ENCODE measurements around the gene C11orf97.
A peak's percentile ranks its signal among the peaks of the same experiment; 100 is the strongest.

Gene C11orf97

DNA sequence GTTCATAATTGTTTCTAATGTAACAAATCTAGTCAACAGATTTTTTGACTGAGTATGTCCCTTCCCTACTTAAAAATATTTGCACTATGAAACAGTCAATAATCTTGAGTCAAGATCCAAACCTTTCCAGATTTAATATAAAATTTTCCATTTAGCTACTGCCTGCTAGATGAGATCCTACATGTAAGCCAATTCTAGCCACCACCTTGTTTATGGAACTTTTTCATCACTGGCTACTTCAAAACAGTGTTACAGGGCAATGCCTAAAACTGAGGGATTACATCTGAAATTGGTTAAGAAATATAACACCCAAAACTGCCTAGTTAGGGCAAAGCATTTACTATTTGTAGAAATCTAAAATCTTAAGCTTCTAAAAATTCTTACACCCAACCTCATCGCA, 20.9 kb downstream of the C11orf97 start:
- CTCF ChIA-PET = no interaction called here
- DNase-seq (ENCODE audit: low spot score) = no peak
- TF ChIP-seq CTCF (conservative IDR thresholded peaks at IDR 0.05; ENCODE audit: low read depth) = no peak
- POLR2A ChIA-PET (ENCODE audit: low non-redundant PET) = no interaction called here
- no peak overlapping the region for H3K27ac ChIP-seq

- ChIA-PET CTCF (no interaction called here), POLR2A (ENCODE audit: low non-redundant PET) (no interaction called here)
- no peak for DNase-seq (ENCODE audit: low spot score)
- no peak for TF ChIP-seq CTCF (conservative IDR thresholded peaks at IDR 0.05; ENCODE audit: low read depth)
- no peak overlapping the region for H3K27ac ChIP-seq
Observed at GRCh38 chr11:94533696-94534630, 21.7 kb downstream of the C11orf97 start.

GRCh38 chr11:94536386-94536785, 24.1 kb downstream of the C11orf97 start:
- ChIA-PET CTCF (no interaction called here), POLR2A (ENCODE audit: low non-redundant PET) (no interaction called here)

GRCh38 chr11:94537031-94537600, 24.9 kb downstream of the C11orf97 start:
- DNase-seq (ENCODE audit: low spot score) = no peak
- POLR2A ChIA-PET (ENCODE audit: low non-redundant PET) = no interaction called here
- TF ChIP-seq CTCF (conservative IDR thresholded peaks at IDR 0.05; ENCODE audit: low read depth) = no peak
- no peak overlapping the region for H3K27ac ChIP-seq
- CTCF ChIA-PET = no interaction called here

More at GRCh38 chr11:94536386-94536785, 24.1 kb downstream of the C11orf97 start:
- no peak for DNase-seq (ENCODE audit: low spot score)
- no peak overlapping the region for H3K27ac ChIP-seq
- TF ChIP-seq CTCF (conservative IDR thresholded peaks at IDR 0.05; ENCODE audit: low read depth) = no peak

DNA sequence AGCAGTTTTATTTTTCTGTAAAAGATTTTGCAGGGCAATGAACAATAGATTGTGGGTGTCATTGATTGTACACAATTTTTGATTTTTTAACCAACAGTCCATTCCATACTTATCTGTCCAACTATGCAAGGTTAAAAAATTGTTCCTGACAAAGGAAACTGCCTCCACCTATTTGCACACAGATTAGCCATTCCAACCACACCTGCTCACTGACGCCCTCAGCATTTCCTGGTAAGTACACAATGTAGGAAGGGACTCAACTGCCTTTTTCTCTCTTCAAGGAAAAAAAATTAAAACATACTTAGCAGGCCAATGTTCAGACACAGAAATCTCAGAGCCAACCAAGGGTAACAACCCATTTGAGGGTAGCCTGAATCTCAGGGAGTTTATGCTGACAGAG, 27.2 kb downstream of the C11orf97 start:
- POLR2A ChIA-PET (ENCODE audit: low non-redundant PET) = no interaction called here
- CTCF ChIA-PET = interaction anchor here (1.0 kb wide), 1 partner anchor 19 kb away, joined by 4 read pairs; no protein-coding TSS in a partner anchor
- DNase-seq (ENCODE audit: low spot score) = no peak
- no peak for TF ChIP-seq CTCF (conservative IDR thresholded peaks at IDR 0.05; ENCODE audit: low read depth)
- no peak overlapping the region for H3K27ac ChIP-seq

GRCh38 chr11:94543695-94544645, 31.7 kb downstream of the C11orf97 start, which contains the start of gene FUT4:
FUT4 (plus strand) TSS chr11:94543921; CDS start chr11:94544134, 213 bp downstream.
- POLR2A ChIA-PET (ENCODE audit: low non-redundant PET) = interaction anchor here (0.6 kb wide), 1 partner anchor 18 kb away, joined by 3 read pairs; no protein-coding TSS in a partner anchor
- peak within 1 kb of the TSS; percentile 93 for H3K27ac ChIP-seq
- DNase-seq (ENCODE audit: low spot score) = peak; percentile 81

More at GRCh38 chr11:94543695-94544645, 31.7 kb downstream of the C11orf97 start, which contains the start of gene FUT4:
- CTCF ChIA-PET = interaction anchor here (0.6 kb wide), 1 partner anchor 241 kb away, joined by 3 read pairs; no protein-coding TSS in a partner anchor
- no peak for TF ChIP-seq CTCF (conservative IDR thresholded peaks at IDR 0.05; ENCODE audit: low read depth)
